Chondrocyte (in vitro differentiated cells): ENCODE results near the gene SPON1. TPM values are rescaled to one million over a fixed set of nuclear protein-coding genes. Genes with fewer than 3 reads are reported as not detected.

ENCODE experiments used
- DNase-seq: peaks from one replicate; pipeline ENCODE4 v3.0.0; 2021; ENCODE audit warnings: mixed read lengths, low spot score
- H3K27ac Mint-ChIP-seq: one replicate; pipeline ENCODE4 v1.8.0; 2021; ENCODE audit warnings: mild to moderate bottlenecking, moderate library complexity, mixed read lengths; ENCODE audit not compliant: unreplicated experiment
- H3K27me3 Mint-ChIP-seq: 2 replicates; pipeline ENCODE4 v1.8.0; 2021; ENCODE audit warnings: low read depth, mixed read lengths
- H3K36me3 Mint-ChIP-seq: 2 replicates; pipeline ENCODE4 v1.8.0; 2021; ENCODE audit warnings: low read depth, mixed read lengths
- H3K4me1 Mint-ChIP-seq: 2 replicates; pipeline ENCODE4 v1.8.0; 2021; ENCODE audit warnings: low read depth, mild to moderate bottlenecking, mixed read lengths
- H3K4me3 Mint-ChIP-seq: one replicate; pipeline ENCODE4 v1.8.0; 2021; ENCODE audit warnings: mild to moderate bottlenecking, moderate library complexity, mixed read lengths; ENCODE audit not compliant: unreplicated experiment
- H3K9me3 Mint-ChIP-seq: 2 replicates; pipeline ENCODE4 v1.8.0; 2021; ENCODE audit warnings: low read depth, mixed read lengths
- CTCF ChIP-seq: fragments of 200-600 bp; sonication (generic); IDR thresholded peaks from 2 replicates; pipeline ENCODE4 v1.5.0; 2021; ENCODE audit warnings: antibody characterized with exemption, mild to moderate bottlenecking, moderate library complexity
- total RNA-seq: library from RNA; stranded (reverse); gene quantifications from 3 replicates; pipeline ENCODE4 v1.2.1, GENCODE V29; 2021

Gene SPON1
- total RNA-seq, 1 donor from 2014 or later, result 0.10 TPM

GRCh38 chr11:13944016-13944415, 18.5 kb upstream of the SPON1 start:
- no peak for TF ChIP-seq CTCF
- Mint-ChIP-seq H3K4me1 (peaks cover 8% of the 10 kb centered on the region), H3K27ac (no peak overlapping the region)

GRCh38 chr11:13944911-13945425, 17.6 kb upstream of the SPON1 start:
- Mint-ChIP-seq H3K9me3 (no peaks in the 10 kb centered on the region), H3K4me1 (peaks cover 8% of the 10 kb centered on the region), H3K27ac (no peak overlapping the region), H3K36me3 (no peaks in the 10 kb centered on the region), H3K27me3 (peaks cover 14% of the 10 kb centered on the region), H3K4me3 (no peak overlapping the region)
- TF ChIP-seq CTCF, result no peak
- no peak for DNase-seq

More at GRCh38 chr11:13944016-13944415, 18.5 kb upstream of the SPON1 start:
- peaks cover 9% of the 10 kb centered on the region for H3K27me3 Mint-ChIP-seq
- no peaks in the 10 kb centered on the region for H3K9me3 Mint-ChIP-seq
- no peaks in the 10 kb centered on the region for H3K36me3 Mint-ChIP-seq
- no peak overlapping the region for H3K4me3 Mint-ChIP-seq
- DNase-seq, result no peak

GRCh38 chr11:13947379-13947778, 15.1 kb upstream of the SPON1 start:
- Mint-ChIP-seq H3K27ac (no peak overlapping the region), H3K27me3 (peaks cover 22% of the 10 kb centered on the region), H3K9me3 (no peaks in the 10 kb centered on the region), H3K4me3 (no peak overlapping the region), H3K36me3 (no peaks in the 10 kb centered on the region), H3K4me1 (peaks cover 8% of the 10 kb centered on the region)
- no peak for DNase-seq
- TF ChIP-seq CTCF, result no peak

- DNase-seq, result no peak
- Mint-ChIP-seq H3K4me1 (no peaks in the 10 kb centered on the region), H3K9me3 (no peaks in the 10 kb centered on the region), H3K27me3 (peaks cover 36% of the 10 kb centered on the region), H3K36me3 (no peaks in the 10 kb centered on the region), H3K27ac (no peak overlapping the region), H3K4me3 (no peak overlapping the region)
- TF ChIP-seq CTCF, result no peak
Observed at GRCh38 chr11:13949876-13950275, 12.6 kb upstream of the SPON1 start.

- Mint-ChIP-seq H3K9me3 (no peaks in the 10 kb centered on the region), H3K27ac (no peak overlapping the region), H3K4me1 (no peaks in the 10 kb centered on the region), H3K36me3 (no peaks in the 10 kb centered on the region), H3K4me3 (no peak overlapping the region), H3K27me3 (peaks cover 36% of the 10 kb centered on the region)
- DNase-seq, result no peak
- no peak for TF ChIP-seq CTCF
Observed at GRCh38 chr11:13952221-13952620, 10.3 kb upstream of the SPON1 start.
